Measurements from ENCODE around the gene PANK2. TPM values are rescaled to one million over a fixed set of nuclear protein-coding genes. Genes with fewer than 3 reads are reported as not detected.

Gene PANK2
- total RNA-seq, 2 experiments from 2014 or later, result 76.6 to 80.1 TPM

DNA sequence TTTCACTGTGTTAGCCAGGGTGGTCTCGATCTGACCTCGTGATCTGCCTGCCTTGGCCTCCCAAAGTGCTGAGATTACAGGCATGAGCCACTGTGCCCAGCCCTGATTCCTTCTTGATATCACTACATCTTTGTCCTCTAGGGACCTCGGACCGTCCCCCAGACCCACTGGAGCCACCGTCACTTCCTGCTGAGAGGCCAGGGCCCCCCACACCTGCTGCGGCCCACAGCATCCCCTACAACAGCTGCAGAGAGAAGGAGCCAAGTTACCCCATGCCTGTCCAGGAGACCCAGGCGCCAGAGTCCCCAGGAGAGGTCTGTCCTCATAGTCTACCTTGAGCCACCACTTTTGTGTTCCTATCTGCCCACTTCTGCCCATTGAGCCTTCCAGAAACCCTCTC, 28.0 kb upstream of the PANK2 start:
- POLR2A ChIA-PET, result no interaction called here
- ATAC-seq (ENCODE audit: low read depth), result no peak
- H3K27ac Mint-ChIP-seq, result no peak overlapping the region
- H3K9me3 Mint-ChIP-seq, result no peaks in the 10 kb centered on the region
- no peaks in the 10 kb centered on the region for H3K27me3 Mint-ChIP-seq
- DNase-seq, result no peak
- H3K4me1 Mint-ChIP-seq, result no peaks in the 10 kb centered on the region
- H3K36me3 Mint-ChIP-seq, result peaks cover 31% of the 10 kb centered on the region
- H3K4me3 Mint-ChIP-seq, result no peak overlapping the region

DNA sequence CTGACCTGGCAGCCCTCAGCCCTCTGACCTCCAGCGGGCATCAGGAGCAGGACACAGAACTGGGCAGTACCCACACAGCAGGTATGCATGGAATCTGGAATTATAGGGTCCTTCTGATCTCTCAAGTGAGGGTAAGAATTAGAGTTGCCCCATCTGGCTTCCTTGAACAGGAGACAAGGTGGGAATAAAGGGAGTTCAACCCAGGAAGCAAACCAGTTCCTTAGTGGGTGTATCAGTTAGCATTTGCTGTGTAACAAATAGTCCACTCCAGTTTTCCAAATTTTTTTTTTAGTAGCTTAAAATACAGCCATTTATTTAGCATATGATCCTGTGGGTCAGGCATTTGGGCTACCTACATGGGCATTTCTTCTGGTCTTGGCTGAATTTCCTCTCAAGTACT, 26.9 kb upstream of the PANK2 start:
- Mint-ChIP-seq H3K4me1 (no peaks in the 10 kb centered on the region), H3K9me3 (no peaks in the 10 kb centered on the region), H3K36me3 (peaks cover 31% of the 10 kb centered on the region), H3K4me3 (no peak overlapping the region), H3K27me3 (no peaks in the 10 kb centered on the region), H3K27ac (no peak overlapping the region)
- ATAC-seq (ENCODE audit: low read depth) (no peak), DNase-seq (no peak)
- POLR2A ChIA-PET, result no interaction called here

DNA sequence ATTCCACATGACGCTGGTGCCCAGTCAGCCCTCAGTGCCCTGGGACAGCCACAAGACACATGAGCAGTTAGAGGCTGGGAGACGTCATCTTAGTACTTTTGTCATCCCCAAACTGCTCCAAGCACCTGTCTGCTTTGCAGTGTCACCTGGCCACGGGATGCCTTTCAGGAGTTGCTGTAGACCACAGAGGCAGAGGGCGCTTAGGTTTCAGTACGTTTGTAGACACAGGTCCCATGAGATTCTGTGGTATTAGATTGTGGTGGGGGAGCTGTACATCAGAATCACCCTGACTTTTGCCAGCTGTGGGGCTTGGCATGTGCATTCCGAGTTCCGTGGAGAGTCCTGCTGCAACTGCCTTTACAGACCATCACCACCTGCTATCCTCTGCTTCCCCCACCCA, 25.9 kb upstream of the PANK2 start:
- H3K27me3 Mint-ChIP-seq, result no peaks in the 10 kb centered on the region
- no peak overlapping the region for H3K4me3 Mint-ChIP-seq
- no peak for ATAC-seq (ENCODE audit: low read depth)
- no peaks in the 10 kb centered on the region for H3K9me3 Mint-ChIP-seq
- H3K27ac Mint-ChIP-seq, result no peak overlapping the region
- H3K4me1 Mint-ChIP-seq, result no peaks in the 10 kb centered on the region
- POLR2A ChIA-PET, result no interaction called here
- DNase-seq, result no peak
- peaks cover 28% of the 10 kb centered on the region for H3K36me3 Mint-ChIP-seq

DNA sequence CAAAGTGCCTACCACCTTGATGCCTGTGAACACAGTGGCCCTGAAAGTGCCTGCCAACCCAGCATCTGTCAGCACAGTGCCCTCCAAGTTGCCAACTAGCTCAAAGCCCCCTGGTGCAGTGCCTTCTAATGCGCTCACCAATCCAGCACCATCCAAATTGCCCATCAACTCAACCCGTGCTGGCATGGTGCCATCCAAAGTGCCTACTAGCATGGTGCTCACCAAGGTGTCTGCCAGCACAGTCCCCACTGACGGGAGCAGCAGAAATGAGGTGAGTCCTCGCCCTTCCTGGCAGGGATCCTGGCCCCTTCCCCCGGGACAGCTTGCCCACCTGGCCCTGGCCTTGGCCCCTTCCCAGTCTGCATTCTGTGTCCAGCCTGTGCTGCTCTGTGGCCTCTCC, 24.7 kb upstream of the PANK2 start:
- H3K27ac Mint-ChIP-seq, result no peak overlapping the region
- DNase-seq (no peak), ATAC-seq (ENCODE audit: low read depth) (no peak)
- H3K36me3 Mint-ChIP-seq, result peaks cover 28% of the 10 kb centered on the region
- POLR2A ChIA-PET, result no interaction called here
- H3K4me3 Mint-ChIP-seq, result no peak overlapping the region
- H3K27me3 Mint-ChIP-seq, result no peaks in the 10 kb centered on the region
- H3K9me3 Mint-ChIP-seq, result no peaks in the 10 kb centered on the region
- no peaks in the 10 kb centered on the region for H3K4me1 Mint-ChIP-seq

- Mint-ChIP-seq H3K4me1 (no peaks in the 10 kb centered on the region), H3K27ac (no peak overlapping the region), H3K4me3 (no peak overlapping the region), H3K36me3 (peaks cover 28% of the 10 kb centered on the region), H3K9me3 (no peaks in the 10 kb centered on the region), H3K27me3 (no peaks in the 10 kb centered on the region)
- no peak for ATAC-seq (ENCODE audit: low read depth)
- POLR2A ChIA-PET, result no interaction called here
- no peak for DNase-seq
Measured at GRCh38 chr20:3865152-3865886, 23.9 kb upstream of the PANK2 start.

DNA sequence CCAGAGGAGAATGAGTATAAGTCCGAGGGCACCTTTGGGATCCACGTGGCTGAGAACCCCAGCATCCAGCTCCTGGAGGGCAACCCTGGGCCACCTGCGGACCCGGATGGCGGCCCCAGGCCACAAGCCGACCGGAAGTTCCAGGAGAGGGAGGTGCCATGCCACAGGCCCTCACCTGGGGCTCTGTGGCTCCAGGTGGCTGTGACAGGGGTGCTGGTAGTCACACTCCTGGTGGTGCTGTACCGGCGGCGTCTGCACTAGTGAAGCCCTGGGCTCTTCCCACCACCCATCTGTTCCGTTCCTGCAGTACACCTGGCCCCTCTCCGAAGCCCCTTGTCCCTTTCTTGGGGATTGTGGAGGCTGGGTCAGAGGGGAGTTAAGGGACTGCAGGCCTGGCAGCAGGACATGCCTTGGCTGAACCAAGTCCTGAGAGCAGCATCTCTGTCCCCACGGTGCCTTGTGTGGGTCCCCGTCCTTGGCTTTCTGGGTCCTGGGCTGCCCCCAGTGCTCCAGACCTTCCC, 23.2 kb upstream of the PANK2 start:
- no peaks in the 10 kb centered on the region for H3K9me3 Mint-ChIP-seq
- H3K36me3 Mint-ChIP-seq, result peaks cover 26% of the 10 kb centered on the region
- POLR2A ChIA-PET, result no interaction called here
- no peak overlapping the region for H3K27ac Mint-ChIP-seq
- H3K27me3 Mint-ChIP-seq, result no peaks in the 10 kb centered on the region
- DNase-seq (no peak), ATAC-seq (ENCODE audit: low read depth) (no peak)
- H3K4me3 Mint-ChIP-seq, result no peak overlapping the region
- H3K4me1 Mint-ChIP-seq, result no peaks in the 10 kb centered on the region

GRCh38 chr20:3866464-3866863, 22.7 kb upstream of the PANK2 start:
- POLR2A ChIA-PET, result no interaction called here
- no peak for ATAC-seq (ENCODE audit: low read depth)
- H3K4me3 Mint-ChIP-seq, result no peak overlapping the region

GRCh38 chr20:3867802-3868201, 21.4 kb upstream of the PANK2 start:
- DNase-seq, result no peak
- H3K9me3 Mint-ChIP-seq, result no peaks in the 10 kb centered on the region
- no peak for ATAC-seq (ENCODE audit: low read depth)
- no peaks in the 10 kb centered on the region for H3K27me3 Mint-ChIP-seq
- POLR2A ChIA-PET, result interaction anchor here (0.9 kb wide), 1 partner anchor 23 kb away, joined by 9 read pairs; no protein-coding TSS in a partner anchor
- no peak overlapping the region for H3K4me3 Mint-ChIP-seq
- no peaks in the 10 kb centered on the region for H3K4me1 Mint-ChIP-seq
- peaks cover 10% of the 10 kb centered on the region for H3K36me3 Mint-ChIP-seq
- H3K27ac Mint-ChIP-seq, result no peak overlapping the region

More at GRCh38 chr20:3866464-3866863, 22.7 kb upstream of the PANK2 start:
- no peaks in the 10 kb centered on the region for H3K4me1 Mint-ChIP-seq
- no peaks in the 10 kb centered on the region for H3K27me3 Mint-ChIP-seq
- DNase-seq, result no peak
- no peaks in the 10 kb centered on the region for H3K9me3 Mint-ChIP-seq
- peaks cover 21% of the 10 kb centered on the region for H3K36me3 Mint-ChIP-seq
- H3K27ac Mint-ChIP-seq, result no peak overlapping the region

DNA sequence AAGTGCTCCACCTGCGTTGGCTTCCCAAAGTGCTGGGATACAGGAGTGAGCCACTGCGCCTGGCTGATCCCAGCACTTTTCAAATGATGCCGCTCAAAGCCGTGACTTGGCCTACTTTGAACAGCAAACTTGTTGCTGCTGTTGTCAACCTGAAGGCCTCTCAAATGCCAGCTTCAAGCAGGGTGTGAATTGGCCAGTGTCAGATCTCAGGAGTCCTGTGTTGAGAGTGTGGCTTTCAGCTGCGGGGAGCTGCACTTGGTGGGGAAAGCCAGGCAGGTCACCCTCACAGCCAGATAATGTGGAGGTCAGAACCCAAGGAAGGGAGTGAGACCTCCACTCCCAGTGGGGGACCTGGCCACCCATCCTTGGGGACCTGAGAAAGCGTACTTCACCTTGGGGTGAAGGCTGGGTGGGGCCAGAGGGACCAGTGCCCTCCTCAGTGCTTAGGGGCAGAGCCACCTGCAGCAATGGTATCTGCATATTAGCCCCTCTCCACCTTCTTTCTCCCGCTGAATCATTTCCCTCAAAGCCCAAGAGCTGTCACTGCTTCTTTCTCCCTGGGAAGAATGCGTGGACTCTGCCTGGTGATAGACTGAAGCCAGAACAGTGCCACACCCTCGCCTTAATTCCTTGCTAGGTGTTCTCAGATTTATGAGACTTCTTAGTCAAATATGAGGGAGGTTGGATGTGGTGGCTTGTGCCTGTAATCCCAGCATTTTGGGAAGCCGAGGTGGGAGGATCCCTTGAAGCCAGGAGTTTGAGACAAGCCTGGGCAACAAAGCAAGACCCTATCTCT, 19.1 kb upstream of the PANK2 start:
- no peaks in the 10 kb centered on the region for H3K9me3 Mint-ChIP-seq
- H3K4me1 Mint-ChIP-seq, result peaks cover 2% of the 10 kb centered on the region
- peaks cover 12% of the 10 kb centered on the region for H3K36me3 Mint-ChIP-seq
- ATAC-seq (ENCODE audit: low read depth), result no peak
- no peaks in the 10 kb centered on the region for H3K27me3 Mint-ChIP-seq
- no peak for DNase-seq
- H3K27ac Mint-ChIP-seq, result peak overlapping the region; percentile 46
- POLR2A ChIA-PET, result no interaction called here
- H3K4me3 Mint-ChIP-seq, result no peak overlapping the region

DNA sequence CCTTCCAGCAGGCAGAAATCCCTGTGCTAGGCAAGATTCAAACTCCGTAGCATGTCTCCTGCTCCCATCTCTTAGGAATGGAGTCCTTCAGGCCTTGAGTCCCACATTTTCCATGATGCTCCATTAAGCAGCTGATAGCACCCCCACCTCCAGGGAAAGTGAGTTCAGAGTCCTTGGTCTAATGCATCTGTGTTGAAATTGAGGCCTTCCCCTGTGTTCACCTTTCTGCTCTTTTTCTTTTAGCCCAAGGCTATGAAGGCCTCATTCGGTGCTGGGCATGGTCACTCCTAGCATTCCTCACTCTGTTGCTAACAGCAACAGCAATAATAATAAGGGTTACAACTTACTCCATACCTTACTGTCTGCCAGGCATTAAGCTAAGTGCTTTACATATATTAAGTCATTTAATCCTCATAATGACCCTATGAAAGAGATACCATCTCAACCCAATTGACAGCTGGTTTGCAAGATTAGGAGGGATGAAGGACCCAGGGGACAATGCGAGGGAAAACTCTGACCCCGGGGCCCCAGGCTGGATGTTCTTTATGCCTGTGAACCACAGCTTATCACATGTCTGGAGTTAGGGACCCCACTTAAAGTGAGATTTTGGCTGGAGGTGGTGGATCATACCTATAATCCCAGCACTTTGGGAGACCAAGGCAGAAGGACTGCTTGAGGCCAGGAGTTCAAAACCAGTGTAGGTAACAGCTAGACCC, 17.5 kb upstream of the PANK2 start:
- Mint-ChIP-seq H3K36me3 (peaks cover 12% of the 10 kb centered on the region), H3K9me3 (no peaks in the 10 kb centered on the region), H3K27me3 (no peaks in the 10 kb centered on the region), H3K4me1 (peaks cover 2% of the 10 kb centered on the region), H3K27ac (no peak overlapping the region), H3K4me3 (no peak overlapping the region)
- POLR2A ChIA-PET, result interaction anchor here (1.0 kb wide), 1 partner anchor 16 kb away, joined by 3 read pairs; no protein-coding TSS in a partner anchor
- DNase-seq (no peak), ATAC-seq (ENCODE audit: low read depth) (no peak)

DNA sequence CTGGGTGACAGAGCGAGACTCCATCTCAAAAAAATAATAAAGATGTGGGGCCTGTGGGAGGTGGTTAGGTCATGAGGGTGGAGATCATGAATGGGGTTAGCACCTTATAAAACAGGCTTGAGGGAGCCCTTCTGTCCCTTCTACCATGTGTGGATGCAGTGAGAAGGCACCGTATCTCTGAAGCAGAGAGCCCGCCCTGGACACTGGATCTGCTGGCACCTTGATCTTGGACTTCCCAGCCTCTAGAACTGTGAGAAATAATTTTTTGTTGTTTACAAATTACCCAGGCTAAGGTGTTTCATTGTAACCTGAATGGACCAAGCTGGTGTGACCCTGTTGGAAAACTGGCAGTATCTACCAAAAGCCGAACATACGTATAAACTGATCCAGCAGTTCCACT, 15.7 kb upstream of the PANK2 start:
- DNase-seq (no peak), ATAC-seq (ENCODE audit: low read depth) (no peak)
- Mint-ChIP-seq H3K27me3 (no peaks in the 10 kb centered on the region), H3K4me1 (peaks cover 2% of the 10 kb centered on the region), H3K9me3 (no peaks in the 10 kb centered on the region), H3K4me3 (no peak overlapping the region), H3K27ac (no peak overlapping the region), H3K36me3 (peaks cover 13% of the 10 kb centered on the region)
- POLR2A ChIA-PET, result no interaction called here

DNA sequence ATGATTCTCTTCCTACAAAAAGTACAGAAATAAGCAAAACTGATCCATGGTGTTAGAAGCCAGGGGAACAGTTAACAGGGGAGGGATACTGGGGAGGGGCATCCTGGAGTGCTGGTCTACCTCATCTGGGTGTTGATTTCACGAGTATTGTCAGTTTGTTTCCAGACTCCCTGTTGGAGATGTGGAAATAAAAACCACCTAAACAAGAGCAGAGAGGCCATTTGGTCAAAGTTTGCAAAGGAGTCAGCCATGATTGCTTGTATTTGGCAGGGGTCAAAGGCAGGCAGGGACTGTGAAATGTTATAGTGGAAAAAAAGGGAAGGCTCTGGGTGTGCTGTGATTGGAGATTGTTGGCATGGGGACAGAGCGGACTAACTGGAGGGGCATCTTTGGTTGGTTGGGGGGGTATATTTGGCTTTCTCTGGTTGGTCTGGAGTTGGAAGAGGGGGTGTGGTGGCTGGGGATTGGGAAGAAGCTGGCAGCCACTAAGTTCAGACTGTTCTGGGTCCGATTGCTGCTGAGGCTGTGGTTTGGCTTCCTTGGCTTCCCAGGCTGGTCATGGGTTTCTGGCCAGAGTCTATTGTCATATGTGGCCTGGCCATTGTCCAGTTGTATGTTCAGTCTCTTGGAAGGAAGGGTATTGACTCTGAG, 14.9 kb upstream of the PANK2 start:
- Mint-ChIP-seq H3K27ac (no peak overlapping the region), H3K4me3 (no peak overlapping the region)

GRCh38 chr20:3875378-3875974, 13.7 kb upstream of the PANK2 start:
- H3K4me1 Mint-ChIP-seq, result peaks cover 2% of the 10 kb centered on the region
- no peak overlapping the region for H3K27ac Mint-ChIP-seq
- no peak overlapping the region for H3K4me3 Mint-ChIP-seq
- DNase-seq (no peak), ATAC-seq (ENCODE audit: low read depth) (no peak)
- H3K36me3 Mint-ChIP-seq, result peaks cover 13% of the 10 kb centered on the region
- H3K9me3 Mint-ChIP-seq, result no peaks in the 10 kb centered on the region
- POLR2A ChIA-PET, result no interaction called here
- no peaks in the 10 kb centered on the region for H3K27me3 Mint-ChIP-seq

More for the DNA sequence above, 14.9 kb upstream of the PANK2 start:
- ATAC-seq (ENCODE audit: low read depth) (no peak), DNase-seq (no peak)
- peaks cover 2% of the 10 kb centered on the region for H3K4me1 Mint-ChIP-seq
- POLR2A ChIA-PET, result no interaction called here
- H3K36me3 Mint-ChIP-seq, result peaks cover 13% of the 10 kb centered on the region
- no peaks in the 10 kb centered on the region for H3K27me3 Mint-ChIP-seq
- H3K9me3 Mint-ChIP-seq, result no peaks in the 10 kb centered on the region
